ENCODE results near the gene HOXA11.

HOXA11 gene

GRCh38 chr7:27173956-27174873, 10.8 kb downstream of the HOXA11 start, which contains the start of gene HOXA10:
Gene HOXA10, minus strand, starts transcription at chr7:27174320. Its CDS starts 14 bp downstream, at chr7:27174306.
- H3K27me3 ChIP-seq (ENCODE audit: control insufficient read depth, insufficient read depth, low read length): peaks cover 44% of the 10 kb centered on the region
- H3K9ac ChIP-seq: no peak within 1 kb of the TSS
- H3K36me3 ChIP-seq (ENCODE audit: control insufficient read depth, insufficient read depth, low read length): no peaks in the 10 kb centered on the region
- H2AFZ ChIP-seq: no peak within 1 kb of the TSS
- H3K4me1 ChIP-seq: no peaks in the 10 kb centered on the region
- TF ChIP-seq, protein P1, sequence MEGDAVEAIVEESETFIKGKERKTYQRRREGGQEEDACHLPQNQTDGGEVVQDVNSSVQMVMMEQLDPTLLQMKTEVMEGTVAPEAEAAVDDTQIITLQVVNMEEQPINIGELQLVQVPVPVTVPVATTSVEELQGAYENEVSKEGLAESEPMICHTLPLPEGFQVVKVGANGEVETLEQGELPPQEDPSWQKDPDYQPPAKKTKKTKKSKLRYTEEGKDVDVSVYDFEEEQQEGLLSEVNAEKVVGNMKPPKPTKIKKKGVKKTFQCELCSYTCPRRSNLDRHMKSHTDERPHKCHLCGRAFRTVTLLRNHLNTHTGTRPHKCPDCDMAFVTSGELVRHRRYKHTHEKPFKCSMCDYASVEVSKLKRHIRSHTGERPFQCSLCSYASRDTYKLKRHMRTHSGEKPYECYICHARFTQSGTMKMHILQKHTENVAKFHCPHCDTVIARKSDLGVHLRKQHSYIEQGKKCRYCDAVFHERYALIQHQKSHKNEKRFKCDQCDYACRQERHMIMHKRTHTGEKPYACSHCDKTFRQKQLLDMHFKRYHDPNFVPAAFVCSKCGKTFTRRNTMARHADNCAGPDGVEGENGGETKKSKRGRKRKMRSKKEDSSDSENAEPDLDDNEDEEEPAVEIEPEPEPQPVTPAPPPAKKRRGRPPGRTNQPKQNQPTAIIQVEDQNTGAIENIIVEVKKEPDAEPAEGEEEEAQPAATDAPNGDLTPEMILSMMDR (IDR thresholded peaks at IDR 0.05): no peak
- no peaks in the 10 kb centered on the region for H3K9me3 ChIP-seq (ENCODE audit: control insufficient read depth, low read length)
- peak within 1 kb of the TSS; percentile 44 for H3K4me2 ChIP-seq (ENCODE audit: low read length)
- no peak within 1 kb of the TSS for H3K27ac ChIP-seq
- H3K79me2 ChIP-seq: no peaks in the 10 kb centered on the region
- no peak within 1 kb of the TSS for H3K4me3 ChIP-seq (ENCODE audit: low read depth, low read length)

DNA sequence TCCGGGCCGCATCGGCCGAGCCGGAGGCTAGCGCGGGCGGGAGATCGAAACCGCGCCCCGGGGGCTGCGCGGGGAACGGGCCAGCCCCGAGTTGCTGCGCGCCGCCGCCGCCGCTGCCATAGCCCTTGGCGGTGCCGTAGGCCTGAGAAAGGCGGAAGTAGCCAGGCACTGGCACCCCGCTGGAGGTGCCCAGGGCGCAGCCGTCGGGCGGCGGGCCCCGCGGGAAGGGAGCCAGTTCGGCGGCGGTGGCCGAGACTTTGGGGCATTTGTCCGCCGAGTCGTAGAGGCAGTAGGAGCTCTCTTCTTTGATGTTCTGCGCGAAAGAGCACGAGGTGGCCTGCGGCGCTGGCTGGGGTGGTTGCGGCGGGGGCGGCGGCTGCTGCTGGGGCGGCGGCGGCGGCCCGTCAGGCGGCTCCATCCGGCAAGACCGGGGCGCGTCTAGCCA, 11.5 kb downstream of the HOXA11 start:
- no peak overlapping the region for H3K9ac ChIP-seq
- no peak overlapping the region for H3K4me3 ChIP-seq (ENCODE audit: low read depth, low read length)
- no peak overlapping the region for H2AFZ ChIP-seq
- H3K36me3 ChIP-seq (ENCODE audit: control insufficient read depth, insufficient read depth, low read length): no peaks in the 10 kb centered on the region
- peaks cover 46% of the 10 kb centered on the region for H3K27me3 ChIP-seq (ENCODE audit: control insufficient read depth, insufficient read depth, low read length)
- H3K79me2 ChIP-seq: no peaks in the 10 kb centered on the region
- H3K4me2 ChIP-seq (ENCODE audit: low read length): peak overlapping the region; percentile 44
- H3K4me1 ChIP-seq: no peaks in the 10 kb centered on the region
- H3K27ac ChIP-seq: no peak overlapping the region
- no peaks in the 10 kb centered on the region for H3K9me3 ChIP-seq (ENCODE audit: control insufficient read depth, low read length)
- TF ChIP-seq, protein P1 (IDR thresholded peaks at IDR 0.05): no peak

- no peak overlapping the region for H2AFZ ChIP-seq
- TF ChIP-seq, protein P1 (IDR thresholded peaks at IDR 0.05): no peak
- no peaks in the 10 kb centered on the region for H3K36me3 ChIP-seq (ENCODE audit: control insufficient read depth, insufficient read depth, low read length)
- H3K4me1 ChIP-seq: no peaks in the 10 kb centered on the region
- H3K9me3 ChIP-seq (ENCODE audit: control insufficient read depth, low read length): no peaks in the 10 kb centered on the region
- H3K27ac ChIP-seq: no peak overlapping the region
- H3K27me3 ChIP-seq (ENCODE audit: control insufficient read depth, insufficient read depth, low read length): peaks cover 49% of the 10 kb centered on the region
- no peak overlapping the region for H3K4me3 ChIP-seq (ENCODE audit: low read depth, low read length)
- H3K4me2 ChIP-seq (ENCODE audit: low read length): peak overlapping the region; percentile 44
- no peaks in the 10 kb centered on the region for H3K79me2 ChIP-seq
- H3K9ac ChIP-seq: no peak overlapping the region
Observed at GRCh38 chr7:27172823-27173510, 12.1 kb downstream of the HOXA11 start.

DNA sequence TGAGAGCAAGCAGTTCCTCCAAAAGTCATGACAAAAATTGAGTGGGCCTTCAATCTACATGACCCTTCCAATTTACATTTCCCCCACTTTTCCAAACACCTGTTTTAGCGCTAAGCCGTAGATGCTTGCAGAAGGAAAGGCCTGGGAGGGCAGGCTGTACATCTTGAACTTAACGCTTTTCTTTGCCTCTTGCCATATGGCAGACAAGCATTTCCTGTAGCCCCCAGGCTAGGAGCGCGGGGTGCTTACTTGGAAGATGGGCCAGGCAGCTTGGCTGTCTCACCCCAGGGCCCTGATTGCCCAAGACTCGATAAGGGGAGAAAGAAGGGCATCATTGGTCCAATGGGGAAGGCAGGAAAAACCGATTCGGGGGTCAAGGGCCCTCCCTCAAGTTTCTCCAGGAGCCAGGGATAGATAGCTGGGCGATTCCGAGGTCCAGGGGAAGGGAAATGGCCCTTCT, 12.7 kb downstream of the HOXA11 start:
- TF ChIP-seq, protein P1 (IDR thresholded peaks at IDR 0.05): no peak

More for the DNA sequence above, 12.7 kb downstream of the HOXA11 start:
- no peaks in the 10 kb centered on the region for H3K4me1 ChIP-seq
- peaks cover 47% of the 10 kb centered on the region for H3K27me3 ChIP-seq (ENCODE audit: control insufficient read depth, insufficient read depth, low read length)
- H3K36me3 ChIP-seq (ENCODE audit: control insufficient read depth, insufficient read depth, low read length): no peaks in the 10 kb centered on the region
- H3K27ac ChIP-seq: no peak overlapping the region
- no peak overlapping the region for H3K4me3 ChIP-seq (ENCODE audit: low read depth, low read length)
- no peaks in the 10 kb centered on the region for H3K79me2 ChIP-seq
- H3K9me3 ChIP-seq (ENCODE audit: control insufficient read depth, low read length): no peaks in the 10 kb centered on the region
- no peak overlapping the region for H3K4me2 ChIP-seq (ENCODE audit: low read length)
- no peak overlapping the region for H2AFZ ChIP-seq
- no peak overlapping the region for H3K9ac ChIP-seq

Measured in parathyroid adenoma (tissue), 2 donors.